ENCODE data around the gene PLEKHM1.
A peak's percentile ranks its signal among the peaks of the same experiment; 100 is the strongest.

Gene PLEKHM1

DNA sequence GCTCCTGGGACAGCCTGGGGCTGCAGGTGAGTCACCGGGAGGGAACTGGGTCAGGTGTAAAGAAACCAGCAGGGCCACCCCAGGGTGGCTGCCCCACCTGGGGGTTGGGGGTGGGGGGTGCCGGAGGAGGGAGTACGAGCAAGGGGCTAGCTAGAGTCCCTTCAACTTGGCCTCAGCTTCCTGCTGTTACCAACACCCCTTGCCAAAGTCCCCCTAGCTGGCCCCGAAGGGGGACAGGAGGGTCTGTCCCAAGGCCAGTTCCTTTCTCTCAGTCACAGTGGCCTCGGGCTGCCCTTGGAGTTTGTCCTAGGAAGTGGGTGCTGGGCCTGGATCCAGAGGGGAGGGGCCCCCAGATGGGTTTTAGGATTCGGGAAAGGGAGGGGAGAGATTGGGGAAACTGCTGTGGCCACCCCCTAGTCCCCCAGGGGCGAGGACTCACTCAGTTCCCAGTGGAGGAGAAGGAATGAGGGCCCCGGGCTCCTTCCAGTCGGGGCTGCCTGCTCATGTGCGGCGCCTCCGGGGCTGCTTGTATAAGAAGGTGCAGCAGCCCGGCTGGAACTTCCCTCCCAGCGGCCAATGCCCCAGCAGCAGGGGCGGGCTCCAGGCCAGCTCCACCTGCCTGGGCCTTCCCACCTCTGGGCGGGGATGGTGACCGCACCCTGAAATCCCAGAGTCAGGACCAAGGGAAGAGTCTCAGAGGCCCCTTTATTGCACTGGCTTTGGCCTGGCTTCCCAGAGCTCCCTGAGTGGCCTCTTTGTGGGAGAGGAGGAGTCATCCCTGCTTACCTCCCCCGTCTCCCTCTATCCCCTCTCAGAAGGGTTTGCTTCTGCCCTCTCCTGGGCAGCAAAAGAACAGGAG lies 65.2 kb downstream of the PLEKHM1 start:
- peak; percentile 85 for ATAC-seq
- no peak for TF ChIP-seq ZC3H10 (CRISPR knock-in tag; IDR thresholded peaks at IDR 0.05)
- no peak for TF ChIP-seq ZFP3 (CRISPR knock-in tag; IDR thresholded peaks at IDR 0.05)
- no peak for TF ChIP-seq ZFP30 (CRISPR knock-in tag; IDR thresholded peaks at IDR 0.05)
- TF ChIP-seq SNAI2 (CRISPR knock-in tag; IDR thresholded peaks at IDR 0.05): no peak
- TF ChIP-seq ESRRG (CRISPR knock-in tag; IDR thresholded peaks at IDR 0.05): no peak
- TF ChIP-seq BACH2 (CRISPR knock-in tag; IDR thresholded peaks at IDR 0.05; ENCODE audit: borderline replicate concordance): no peak
- TF ChIP-seq PPARA (CRISPR knock-in tag; IDR thresholded peaks at IDR 0.05; ENCODE audit: borderline replicate concordance): no peak
- no peak for TF ChIP-seq RARB (CRISPR knock-in tag; IDR thresholded peaks at IDR 0.05)
- no peak for TF ChIP-seq TSHZ2 (CRISPR knock-in tag; IDR thresholded peaks at IDR 0.05)

GRCh38 chr17:45424769-45425124 lies 65.8 kb downstream of the PLEKHM1 start:
- TF ChIP-seq ZNF565 (CRISPR knock-in tag; conservative IDR thresholded peaks at IDR 0.05; ENCODE audit: low read depth) (no peak), ESRRG (CRISPR knock-in tag; IDR thresholded peaks at IDR 0.05) (no peak), GLIS3 (CRISPR knock-in tag; IDR thresholded peaks at IDR 0.05) (no peak), ISL1 (CRISPR knock-in tag; IDR thresholded peaks at IDR 0.05) (no peak), PPARA (CRISPR knock-in tag; IDR thresholded peaks at IDR 0.05; ENCODE audit: borderline replicate concordance) (no peak), ZFP30 (CRISPR knock-in tag; IDR thresholded peaks at IDR 0.05) (no peak), ZFP3 (CRISPR knock-in tag; IDR thresholded peaks at IDR 0.05) (no peak), ZC3H10 (CRISPR knock-in tag; IDR thresholded peaks at IDR 0.05) (no peak), PATZ1 (CRISPR knock-in tag; IDR thresholded peaks at IDR 0.05; ENCODE audit: borderline replicate concordance) (no peak), CSDC2 (CRISPR knock-in tag; IDR thresholded peaks at IDR 0.05) (no peak), CSRNP3 (CRISPR knock-in tag; IDR thresholded peaks at IDR 0.05) (no peak), ARNTL (CRISPR knock-in tag; IDR thresholded peaks at IDR 0.05; ENCODE audit: borderline replicate concordance, low read depth) (no peak), TCF4 (CRISPR knock-in tag; IDR thresholded peaks at IDR 0.05; ENCODE audit: borderline replicate concordance) (no peak), BACH2 (CRISPR knock-in tag; IDR thresholded peaks at IDR 0.05; ENCODE audit: borderline replicate concordance) (no peak), ZNF70 (CRISPR knock-in tag; IDR thresholded peaks at IDR 0.05) (no peak), OSR1 (CRISPR knock-in tag; IDR thresholded peaks at IDR 0.05) (no peak)
- TF ChIP-seq, protein P1, sequence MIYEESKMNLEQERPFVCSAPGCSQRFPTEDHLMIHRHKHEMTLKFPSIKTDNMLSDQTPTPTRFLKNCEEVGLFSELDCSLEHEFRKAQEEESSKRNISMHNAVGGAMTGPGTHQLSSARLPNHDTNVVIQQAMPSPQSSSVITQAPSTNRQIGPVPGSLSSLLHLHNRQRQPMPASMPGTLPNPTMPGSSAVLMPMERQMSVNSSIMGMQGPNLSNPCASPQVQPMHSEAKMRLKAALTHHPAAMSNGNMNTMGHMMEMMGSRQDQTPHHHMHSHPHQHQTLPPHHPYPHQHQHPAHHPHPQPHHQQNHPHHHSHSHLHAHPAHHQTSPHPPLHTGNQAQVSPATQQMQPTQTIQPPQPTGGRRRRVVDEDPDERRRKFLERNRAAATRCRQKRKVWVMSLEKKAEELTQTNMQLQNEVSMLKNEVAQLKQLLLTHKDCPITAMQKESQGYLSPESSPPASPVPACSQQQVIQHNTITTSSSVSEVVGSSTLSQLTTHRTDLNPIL (CRISPR knock-in tag; IDR thresholded peaks at IDR 0.05; ENCODE audit: low read depth): no peak
- no peak for ATAC-seq

- ATAC-seq: no peak
- TF ChIP-seq ARNTL (CRISPR knock-in tag; IDR thresholded peaks at IDR 0.05; ENCODE audit: borderline replicate concordance, low read depth) (no peak), BACH2 (CRISPR knock-in tag; IDR thresholded peaks at IDR 0.05; ENCODE audit: borderline replicate concordance) (no peak), CSDC2 (CRISPR knock-in tag; IDR thresholded peaks at IDR 0.05) (no peak), RARB (CRISPR knock-in tag; IDR thresholded peaks at IDR 0.05) (no peak), ZNF8 (CRISPR knock-in tag; IDR thresholded peaks at IDR 0.05) (no peak), GLIS3 (CRISPR knock-in tag; IDR thresholded peaks at IDR 0.05) (no peak)
These were observed 66.6 kb downstream of the PLEKHM1 start for GRCh38 chr17:45423975-45424335.
